Right renal pelvis (tissue), 4 donors: ENCODE measurements around the gene RCL1. TPM values are rescaled to one million over a fixed set of nuclear protein-coding genes. Genes with fewer than 3 reads are reported as not detected.

Experiments
- DNase-seq, 4 donors: peaks; one replicate each; pipeline ENCODE4 v3.0.0-alpha.2; 2013; ENCODE audit warnings: low read depth in 4 of 4, low spot score in 3 of 4, missing footprints in 1 of 4
- polyA plus RNA-seq, 4 donors: library from polyadenylated mRNA; unstranded; fragments of 120-200 nt; gene quantifications; one replicate each; pipeline ENCODE4 v1.2.1, GENCODE V29; 2013; ENCODE audit not compliant: insufficient read length in 4 of 4

Gene RCL1
- polyA plus RNA-seq, 4 donors, result 17.9 to 18.9 (median 18.3) TPM

- DNase-seq, result no peak
Measured at GRCh38 chr9:4837261-4838188, 44.8 kb downstream of the RCL1 start.

- DNase-seq, result no peak
Measured at GRCh38 chr9:4838189-4838546, 45.4 kb downstream of the RCL1 start.

DNA sequence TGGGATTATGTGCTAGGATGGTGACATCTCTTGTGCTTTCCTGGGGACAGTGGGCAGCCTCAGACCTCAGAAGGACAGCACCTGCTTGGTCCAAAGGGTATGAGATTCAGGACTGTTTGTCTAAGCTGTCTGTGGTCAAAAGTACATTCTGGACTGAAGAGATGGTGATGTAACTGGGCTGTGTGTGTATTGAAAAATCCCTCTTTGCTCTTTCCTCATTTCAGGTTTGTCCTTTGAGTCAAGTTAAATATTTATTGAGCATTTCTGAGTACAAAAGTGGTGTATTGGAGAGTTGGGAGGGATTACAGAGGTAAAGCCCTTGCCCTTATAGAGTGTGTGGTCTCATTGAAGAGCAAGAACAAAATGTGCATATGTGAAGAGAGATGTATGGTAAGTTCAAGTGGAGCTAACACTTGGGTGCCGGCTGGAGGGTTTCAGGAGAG is 46.7 kb downstream of the RCL1 start:
- DNase-seq, result no peak

DNA sequence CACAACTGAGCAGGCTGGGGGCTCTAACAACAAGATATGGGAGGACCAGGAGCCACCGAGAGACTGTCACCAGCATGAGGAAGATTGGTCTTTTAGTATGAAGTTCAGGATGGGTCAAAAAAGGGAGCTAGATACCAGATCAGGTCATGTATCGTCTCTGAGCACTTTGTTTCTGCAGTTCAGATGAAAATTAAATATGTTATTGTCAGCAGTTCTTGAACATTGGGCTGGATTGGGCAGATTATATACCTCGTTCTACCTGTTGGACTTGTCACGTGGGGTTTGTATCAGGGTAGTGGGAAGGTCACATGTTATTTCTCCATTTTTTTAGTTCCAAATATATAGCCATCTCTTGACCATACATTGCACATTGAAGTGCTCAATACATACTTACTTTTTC is 47.3 kb downstream of the RCL1 start:
- no peak for DNase-seq

DNA sequence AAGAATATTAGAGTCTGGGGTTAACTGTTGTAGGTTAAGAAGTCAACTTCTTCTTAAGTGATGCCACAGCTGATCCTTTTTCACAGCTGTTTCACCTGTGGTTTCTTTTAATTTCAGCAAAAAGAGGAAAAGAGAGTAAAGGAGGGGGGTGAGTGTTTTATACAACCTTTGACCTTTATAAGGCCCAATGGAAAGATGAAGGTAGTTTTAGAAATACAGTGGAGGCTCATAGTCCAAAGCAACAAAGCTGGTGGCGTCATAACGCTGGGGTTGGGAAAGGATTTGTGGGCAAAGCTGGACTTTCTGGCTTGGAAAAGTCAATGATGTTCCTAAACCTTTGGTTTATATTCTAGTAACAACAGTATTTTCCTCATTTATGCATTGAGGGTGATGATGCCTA is 49.5 kb downstream of the RCL1 start:
- no peak for DNase-seq

GRCh38 chr9:4842734-4843133 is 50.0 kb downstream of the RCL1 start:
- DNase-seq, result no peak

DNA sequence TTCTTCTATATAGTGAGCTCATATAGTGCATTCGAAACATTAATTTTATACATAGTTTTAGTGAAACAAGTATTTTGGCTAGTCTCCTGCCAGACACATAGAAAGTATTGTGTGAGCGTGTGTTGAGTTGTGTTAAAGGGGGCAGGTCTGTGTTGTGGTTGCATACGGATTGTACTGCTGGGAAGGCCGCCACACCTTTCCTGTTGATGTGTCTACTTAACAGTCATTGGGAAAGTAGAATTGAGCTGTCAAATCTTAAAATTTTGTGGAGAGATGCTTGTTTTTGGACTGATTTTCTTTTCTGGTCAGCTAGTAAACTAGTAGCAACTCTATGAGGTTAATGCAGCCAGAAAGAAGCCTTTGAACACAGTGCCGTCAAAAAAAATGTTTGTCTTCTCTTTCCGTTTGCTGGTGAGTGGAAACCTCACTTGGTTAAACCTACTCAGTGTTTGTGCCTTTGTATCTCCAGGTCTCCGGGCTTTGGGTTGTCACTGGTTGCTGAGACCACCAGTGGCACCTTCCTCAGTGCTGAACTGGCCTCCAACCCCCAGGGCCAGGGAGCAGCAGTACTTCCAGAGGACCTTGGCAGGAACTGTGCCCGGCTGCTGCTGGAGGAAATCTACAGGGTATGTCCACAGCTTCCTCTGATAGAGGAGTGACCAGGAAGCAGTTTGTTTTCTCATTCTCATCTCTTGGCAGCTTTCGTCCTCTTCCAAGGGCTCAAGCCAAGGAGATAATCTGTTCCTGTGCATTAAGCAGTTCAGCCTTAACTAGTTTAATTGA is 51.5 kb downstream of the RCL1 start:
- DNase-seq, result no peak

DNA sequence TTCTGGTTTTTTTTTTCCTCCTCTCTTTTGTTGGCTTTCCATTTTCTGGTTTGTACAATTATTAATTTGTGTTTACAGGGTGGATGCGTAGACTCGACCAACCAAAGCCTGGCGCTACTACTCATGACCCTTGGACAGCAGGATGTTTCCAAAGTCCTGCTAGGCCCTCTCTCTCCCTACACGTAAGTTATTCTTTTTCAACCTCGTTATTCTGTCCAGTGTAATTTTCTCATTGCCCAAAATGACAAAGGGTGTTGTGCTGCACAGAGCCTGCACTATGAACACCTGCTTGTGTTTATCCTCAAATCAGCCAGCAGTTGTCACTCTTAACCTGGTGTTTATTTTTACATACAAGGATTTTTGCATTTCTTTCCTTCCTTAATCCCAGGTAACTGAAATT is 56.6 kb downstream of the RCL1 start:
- no peak for DNase-seq

- DNase-seq, result no peak
Measured at GRCh38 chr9:4850603-4851310, 58.0 kb downstream of the RCL1 start.

DNA sequence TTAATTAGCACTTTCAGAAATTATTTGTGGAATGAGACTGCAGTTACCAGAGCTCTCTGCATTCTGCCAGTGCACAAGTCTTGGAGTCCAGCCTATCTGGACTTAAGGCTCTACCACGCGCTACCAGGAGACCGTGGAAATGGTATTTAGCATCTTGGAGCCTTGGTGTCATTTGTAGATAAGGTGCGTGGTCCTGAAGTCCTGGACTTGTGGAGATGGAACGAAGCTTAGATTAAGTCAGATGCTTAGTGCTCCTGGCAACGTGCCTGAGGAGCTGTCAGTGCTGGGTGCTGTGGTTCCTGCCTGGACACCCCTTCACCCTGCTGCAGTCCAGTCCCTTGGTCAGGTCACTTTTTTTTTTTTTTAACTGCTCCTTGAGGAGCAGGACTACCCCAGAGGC is 59.7 kb downstream of the RCL1 start:
- no peak for DNase-seq

- DNase-seq, result no peak
Measured at GRCh38 chr9:4854265-4854590, 61.5 kb downstream of the RCL1 start.

DNA sequence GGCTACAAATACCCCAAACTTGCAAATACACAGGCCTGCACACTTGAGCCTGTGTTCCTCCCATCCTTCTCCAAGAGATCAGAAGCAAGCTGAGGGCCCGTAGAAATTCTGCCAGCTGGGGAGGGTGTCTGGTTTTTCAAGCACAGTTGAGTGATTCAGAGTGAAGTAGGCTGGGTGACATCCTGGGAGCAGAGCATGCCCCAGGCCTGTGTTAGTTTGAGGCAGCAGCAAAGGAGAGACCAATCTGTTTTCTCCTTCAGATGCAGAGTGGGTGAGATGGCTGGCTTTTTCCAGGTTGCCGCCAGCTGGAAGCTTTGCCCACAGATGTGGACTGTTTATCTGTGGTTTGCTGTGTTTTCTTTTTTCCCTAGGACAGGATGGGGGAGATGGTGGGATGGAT is 63.1 kb downstream of the RCL1 start:
- DNase-seq, result no peak

- no peak for DNase-seq
Measured at GRCh38 chr9:4857163-4857810, 64.5 kb downstream of the RCL1 start.

DNA sequence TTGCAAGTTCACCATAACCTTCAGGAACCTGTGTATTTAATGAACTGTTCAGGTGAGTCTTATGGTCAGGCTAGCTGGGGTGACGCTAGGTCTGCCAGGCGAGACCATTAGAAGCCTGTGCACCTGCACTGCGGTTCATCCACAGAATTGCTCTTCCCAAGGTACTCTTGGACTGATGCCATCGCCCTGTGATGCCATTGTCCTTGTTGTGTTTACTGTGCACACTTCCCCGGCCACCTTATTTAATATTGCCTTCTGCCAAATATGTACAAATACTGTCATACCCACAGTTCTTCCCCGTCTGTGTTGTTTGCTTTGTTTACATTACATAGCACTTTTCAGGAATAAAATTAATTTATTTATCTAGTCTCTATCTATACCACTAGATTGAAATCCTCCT is 66.3 kb downstream of the RCL1 start:
- no peak for DNase-seq

- DNase-seq, result no peak
Measured at GRCh38 chr9:4860383-4860782, 67.6 kb downstream of the RCL1 start.

DNA sequence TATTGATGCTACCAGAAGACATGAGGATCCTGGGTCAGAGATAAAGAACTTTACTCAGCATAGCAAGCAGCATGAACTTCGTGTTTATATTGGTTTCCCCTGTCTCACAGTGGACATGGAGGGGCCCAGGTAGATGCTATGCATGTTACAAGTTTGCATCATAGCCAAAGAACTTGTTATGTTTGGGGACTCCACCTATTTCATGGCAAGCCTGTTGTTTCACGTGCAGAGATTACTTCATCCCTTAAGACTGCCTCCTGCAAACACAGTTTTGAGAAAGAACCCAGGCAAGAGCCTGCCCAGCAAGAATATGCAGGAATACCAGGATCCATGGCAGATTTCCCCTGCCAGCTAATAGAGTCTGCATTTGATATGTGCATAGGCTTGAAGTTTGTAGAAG is 68.4 kb downstream of the RCL1 start:
- DNase-seq, result no peak

DNA sequence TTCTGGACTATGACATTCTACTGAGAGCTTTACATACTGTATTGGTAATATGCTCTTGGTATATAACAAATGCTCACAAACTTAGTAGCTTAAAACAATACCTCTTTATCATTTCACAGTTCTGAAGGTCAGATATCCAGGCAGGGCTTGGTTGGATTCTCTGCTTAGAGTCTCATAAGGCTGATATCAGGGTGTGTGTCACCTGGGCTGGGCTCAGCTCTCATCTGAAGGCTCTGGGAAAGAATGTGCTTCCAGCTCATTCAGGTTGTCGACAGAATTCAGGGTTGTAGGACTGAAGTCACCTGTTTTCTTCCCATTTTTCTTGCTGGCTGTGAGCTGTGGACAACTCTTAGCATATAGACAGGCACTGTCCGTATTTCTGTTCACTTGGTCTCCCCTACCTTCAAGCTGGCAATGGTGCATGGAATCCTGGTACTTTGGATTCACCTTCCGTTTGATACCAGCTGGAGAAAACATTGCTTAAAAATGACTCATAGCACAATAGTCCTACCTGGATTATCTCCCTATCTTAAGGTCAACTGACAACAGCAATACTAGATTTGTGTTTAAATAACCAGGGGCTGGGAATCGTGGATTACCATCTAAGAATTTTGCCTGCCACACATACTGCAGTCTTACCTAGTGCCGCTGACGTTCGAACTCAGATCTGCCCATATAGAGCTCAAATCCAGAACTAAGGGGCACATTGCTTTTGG is 69.2 kb downstream of the RCL1 start:
- no peak for DNase-seq

DNA sequence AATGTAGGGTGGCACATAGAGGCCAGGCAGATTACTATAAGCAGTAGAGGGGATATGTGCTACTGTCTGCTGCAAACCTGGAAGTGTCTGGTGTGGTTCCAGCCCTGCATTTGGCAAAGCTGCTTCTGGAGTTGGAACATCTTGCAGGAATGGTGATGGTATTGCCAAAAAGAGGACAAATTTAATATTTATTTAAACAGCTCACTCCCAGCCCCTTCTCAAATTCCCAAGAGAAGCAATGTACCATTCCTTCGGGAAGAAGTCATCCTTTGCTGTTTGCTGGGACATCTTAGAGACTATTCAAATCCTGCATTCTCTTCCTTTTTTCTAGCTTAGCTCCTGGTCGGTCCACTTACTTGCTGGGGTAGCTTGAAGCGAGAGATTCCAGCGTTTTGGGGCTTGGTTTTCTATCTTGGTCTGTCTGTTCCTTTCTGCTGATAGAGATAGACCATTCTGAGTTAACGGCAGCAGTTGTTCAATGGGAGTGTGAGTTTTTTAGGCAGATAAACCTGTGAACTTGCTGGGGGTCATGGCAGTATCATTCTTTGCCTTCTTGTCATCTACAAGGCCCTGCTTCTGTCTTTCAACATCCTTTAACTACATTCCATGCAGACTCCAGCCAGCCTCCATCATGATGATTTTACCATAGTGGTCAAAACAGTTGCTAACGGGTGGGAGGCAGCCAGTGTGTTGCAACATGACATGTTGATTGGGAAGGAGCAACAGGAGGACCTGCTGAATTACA is 69.9 kb downstream of the RCL1 start:
- no peak for DNase-seq

- DNase-seq, result no peak
Measured at GRCh38 chr9:4864234-4864661, 71.5 kb downstream of the RCL1 start.

GRCh38 chr9:4864698-4865097 is 72.0 kb downstream of the RCL1 start:
- DNase-seq, result no peak
